Measurements from ENCODE around the gene TVP23C. TPM values are rescaled to one million over a fixed set of nuclear protein-coding genes. Genes with fewer than 3 reads are reported as not detected.

TVP23C gene
- total RNA-seq, 1 donor from 2014 or later, result 48.0 TPM

GRCh38 chr17:15462976-15463772 is 100.1 kb downstream of the TVP23C start:
- peak; percentile 58 for DNase-seq

DNA sequence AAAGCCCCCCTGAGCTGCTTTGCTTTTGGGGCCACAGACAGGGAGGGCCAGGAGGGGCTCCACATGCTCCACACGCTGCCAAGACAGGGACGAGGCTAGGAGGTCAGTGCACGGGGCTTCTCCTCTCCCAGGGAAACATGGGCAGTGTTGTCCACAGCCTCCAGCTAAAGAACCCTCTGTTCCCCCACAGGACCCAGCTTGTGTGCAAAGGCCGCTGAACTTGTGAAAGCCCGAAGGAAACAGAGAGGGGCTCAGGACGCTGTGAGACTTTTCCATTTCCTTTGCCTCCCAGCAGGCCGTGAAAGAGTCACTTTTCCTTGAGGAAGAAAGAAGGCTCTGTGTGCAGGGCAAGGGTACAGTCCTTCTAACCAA is 105.6 kb downstream of the TVP23C start:
- DNase-seq, result no peak

- peak; percentile 61 for DNase-seq
Measured at GRCh38 chr17:15456972-15457722, 106.1 kb downstream of the TVP23C start.

DNA sequence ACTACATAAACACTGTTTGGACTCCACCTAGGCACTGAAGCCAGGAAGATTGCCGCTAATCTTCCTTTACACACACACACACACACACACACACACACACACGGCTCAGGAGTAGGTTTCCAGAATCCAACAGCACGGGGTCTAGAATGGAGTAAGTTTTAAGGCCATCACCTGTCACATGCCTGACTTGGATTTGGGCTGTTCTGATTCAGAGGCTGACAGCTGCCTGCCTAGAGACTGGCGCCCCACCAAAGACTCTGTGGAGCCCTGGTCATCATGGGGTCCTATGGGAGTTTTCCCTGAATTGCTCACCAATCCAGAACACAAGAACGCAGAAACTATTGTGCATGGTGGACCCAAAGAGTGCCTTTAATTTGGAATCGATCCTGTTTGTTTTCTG is 106.8 kb downstream of the TVP23C start:
- DNase-seq, result no peak

- no peak for DNase-seq
Measured at GRCh38 chr17:15454346-15454745, 108.9 kb downstream of the TVP23C start.

- DNase-seq, result no peak
Measured at GRCh38 chr17:15453782-15454181, 109.5 kb downstream of the TVP23C start.

- peak; percentile 50 for DNase-seq
Measured at GRCh38 chr17:15453246-15453645, 110.0 kb downstream of the TVP23C start.

DNA sequence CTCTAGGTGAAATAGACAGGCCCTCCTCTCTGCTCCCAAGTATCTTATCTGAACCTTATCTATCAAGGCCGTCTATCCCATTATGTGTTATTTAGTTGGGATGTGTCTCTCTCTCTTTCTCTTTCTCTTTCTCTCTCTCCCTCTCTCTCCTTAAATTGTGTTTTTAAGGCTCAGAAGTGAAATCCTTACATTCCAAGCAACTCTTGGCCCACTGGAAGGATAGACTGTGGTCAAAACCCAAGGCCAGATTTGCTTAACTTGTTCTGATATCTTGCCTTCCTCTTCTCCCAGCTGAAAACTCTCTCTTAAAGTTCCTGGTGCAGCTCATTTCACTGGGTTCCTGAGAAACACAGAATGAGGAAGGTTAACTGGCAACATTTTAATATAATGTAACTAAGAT is 110.5 kb downstream of the TVP23C start:
- DNase-seq, result no peak

Other genes starting within 250 kb of the TVP23C start
- gene TEKT3, start 221.9 kb downstream of the TVP23C start, total RNA-seq, result not detected in 2 replicates
- 0.93 and 1.9 TPM in 2 replicates for gene CDRT4, start 95.9 kb downstream of the TVP23C start, total RNA-seq
- gene FBXW10B, start 56.2 kb upstream of the TVP23C start, total RNA-seq, result 0.79 and 1.4 TPM in 2 replicates
- gene TRIM16, start 120.8 kb upstream of the TVP23C start, total RNA-seq, result 84.9 and 116 TPM in 2 replicates
- gene ZNF286A, start 136.3 kb upstream of the TVP23C start, total RNA-seq, result 44.9 and 48.8 TPM in 2 replicates
- gene TBC1D26, start 168.8 kb upstream of the TVP23C start, total RNA-seq, result not detected in 2 replicates

Measured in dermis blood vessel endothelial cell (primary cell).